Inferior parietal cortex (tissue), 1 donor: ENCODE measurements around the gene PNPLA8.
A peak's percentile ranks its signal among the peaks of the same experiment; 100 is the strongest.
"Not testable (repeated sequence)": the region's sequence is repeated elsewhere in the genome, so short reads cannot be mapped to it uniquely, and the experiment has no call there.

Source experiments
- DNase-seq: peaks from one replicate; pipeline ENCODE4 v3.0.0-alpha.2; 2016; ENCODE audit errors: extremely low spot score

PNPLA8 gene

GRCh38 chr7:108528183-108528712 is 2.3 kb upstream of the PNPLA8 start:
- no peak for DNase-seq

- no peak for DNase-seq
Measured at GRCh38 chr7:108526768-108527017, 758 bp upstream of the PNPLA8 start.

- DNase-seq: peak; percentile 27
Measured at GRCh38 chr7:108525327-108525984, 479 bp downstream of the PNPLA8 start.

GRCh38 chr7:108522780-108523179 is 3.2 kb downstream of the PNPLA8 start:
- DNase-seq: no peak

- DNase-seq: no peak
Measured at GRCh38 chr7:108517951-108518350, 8.0 kb downstream of the PNPLA8 start.

GRCh38 chr7:108515630-108516029 is 10.3 kb downstream of the PNPLA8 start:
- DNase-seq: no peak

GRCh38 chr7:108515013-108515412 is 10.9 kb downstream of the PNPLA8 start:
- DNase-seq: no peak

GRCh38 chr7:108511939-108512338 is 14.0 kb downstream of the PNPLA8 start:
- no peak for DNase-seq

GRCh38 chr7:108504576-108504975 is 21.4 kb downstream of the PNPLA8 start:
- not testable (repeated sequence) for DNase-seq

- no peak for DNase-seq
Measured at GRCh38 chr7:108503112-108504026, 22.6 kb downstream of the PNPLA8 start.

GRCh38 chr7:108499566-108499965 is 26.4 kb downstream of the PNPLA8 start:
- DNase-seq: no peak

GRCh38 chr7:108498481-108498880 is 27.5 kb downstream of the PNPLA8 start:
- DNase-seq: no peak

- DNase-seq: peak; percentile 81
Measured at GRCh38 chr7:108497082-108497725, 28.7 kb downstream of the PNPLA8 start.

GRCh38 chr7:108492742-108493141 is 33.2 kb downstream of the PNPLA8 start:
- DNase-seq: no peak

GRCh38 chr7:108488768-108489538 is 37.0 kb downstream of the PNPLA8 start:
- no peak for DNase-seq

- DNase-seq: no peak
Measured at GRCh38 chr7:108487646-108488045, 38.3 kb downstream of the PNPLA8 start.

GRCh38 chr7:108486291-108486966 is 39.5 kb downstream of the PNPLA8 start:
- no peak for DNase-seq

- no peak for DNase-seq
Measured at GRCh38 chr7:108484137-108484536, 41.8 kb downstream of the PNPLA8 start.

- no peak for DNase-seq
Measured at GRCh38 chr7:108480311-108480710, 45.6 kb downstream of the PNPLA8 start.

GRCh38 chr7:108479751-108480150 is 46.2 kb downstream of the PNPLA8 start:
- DNase-seq: no peak

- DNase-seq: no peak
Measured at GRCh38 chr7:108479118-108479517, 46.8 kb downstream of the PNPLA8 start.
